ENCODE data around the gene MYL3.

- TF ChIP-seq NRF1 (IDR thresholded peaks at IDR 0.05; ENCODE audit: low read depth, low read length): no peak
- TF ChIP-seq, protein P1, sequence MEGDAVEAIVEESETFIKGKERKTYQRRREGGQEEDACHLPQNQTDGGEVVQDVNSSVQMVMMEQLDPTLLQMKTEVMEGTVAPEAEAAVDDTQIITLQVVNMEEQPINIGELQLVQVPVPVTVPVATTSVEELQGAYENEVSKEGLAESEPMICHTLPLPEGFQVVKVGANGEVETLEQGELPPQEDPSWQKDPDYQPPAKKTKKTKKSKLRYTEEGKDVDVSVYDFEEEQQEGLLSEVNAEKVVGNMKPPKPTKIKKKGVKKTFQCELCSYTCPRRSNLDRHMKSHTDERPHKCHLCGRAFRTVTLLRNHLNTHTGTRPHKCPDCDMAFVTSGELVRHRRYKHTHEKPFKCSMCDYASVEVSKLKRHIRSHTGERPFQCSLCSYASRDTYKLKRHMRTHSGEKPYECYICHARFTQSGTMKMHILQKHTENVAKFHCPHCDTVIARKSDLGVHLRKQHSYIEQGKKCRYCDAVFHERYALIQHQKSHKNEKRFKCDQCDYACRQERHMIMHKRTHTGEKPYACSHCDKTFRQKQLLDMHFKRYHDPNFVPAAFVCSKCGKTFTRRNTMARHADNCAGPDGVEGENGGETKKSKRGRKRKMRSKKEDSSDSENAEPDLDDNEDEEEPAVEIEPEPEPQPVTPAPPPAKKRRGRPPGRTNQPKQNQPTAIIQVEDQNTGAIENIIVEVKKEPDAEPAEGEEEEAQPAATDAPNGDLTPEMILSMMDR (IDR thresholded peaks at IDR 0.05): no peak
- no peak for TF ChIP-seq REST (IDR thresholded peaks at IDR 0.05; ENCODE audit: low read depth, low read length)
- no peak for TF ChIP-seq USF2 (IDR thresholded peaks at IDR 0.05; ENCODE audit: borderline replicate concordance, low read depth, low read length)
- no peak for TF ChIP-seq EZH2phosphoT487 (IDR thresholded peaks at IDR 0.05; ENCODE audit: borderline replicate concordance, low read depth)
- no peak for TF ChIP-seq RAD21 (IDR thresholded peaks at IDR 0.05; ENCODE audit: low read length)
- no peak for TF ChIP-seq POLR2AphosphoS5 (IDR thresholded peaks at IDR 0.05; ENCODE audit: low read depth, low read length)
- no peak for TF ChIP-seq RXRA (IDR thresholded peaks at IDR 0.05; ENCODE audit: borderline replicate concordance, low read depth)
- no peak for TF ChIP-seq GATA2 (CRISPR knock-in tag; IDR thresholded peaks at IDR 0.05)
- TF ChIP-seq FOXM1 (IDR thresholded peaks at IDR 0.05; ENCODE audit: low read depth): no peak
- TF ChIP-seq ELF1 (IDR thresholded peaks at IDR 0.05): no peak
- peak; percentile 20 for TF ChIP-seq CHD2 (IDR thresholded peaks at IDR 0.05; ENCODE audit: low read length, partially characterized antibody)
- TF ChIP-seq, protein P2, sequence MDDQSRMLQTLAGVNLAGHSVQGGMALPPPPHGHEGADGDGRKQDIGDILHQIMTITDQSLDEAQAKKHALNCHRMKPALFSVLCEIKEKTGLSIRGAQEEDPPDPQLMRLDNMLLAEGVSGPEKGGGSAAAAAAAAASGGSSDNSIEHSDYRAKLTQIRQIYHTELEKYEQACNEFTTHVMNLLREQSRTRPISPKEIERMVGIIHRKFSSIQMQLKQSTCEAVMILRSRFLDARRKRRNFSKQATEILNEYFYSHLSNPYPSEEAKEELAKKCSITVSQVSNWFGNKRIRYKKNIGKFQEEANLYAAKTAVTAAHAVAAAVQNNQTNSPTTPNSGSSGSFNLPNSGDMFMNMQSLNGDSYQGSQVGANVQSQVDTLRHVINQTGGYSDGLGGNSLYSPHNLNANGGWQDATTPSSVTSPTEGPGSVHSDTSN (IDR thresholded peaks at IDR 0.05): no peak
- no peak for TF ChIP-seq FOSL2 (IDR thresholded peaks at IDR 0.05; ENCODE audit: borderline replicate concordance, low read depth)
Measured at GRCh38 chr3:46878781-46879436, 15.7 kb upstream of the MYL3 start.

Data from SK-N-SH (cell line).